K562 (cell line): ENCODE data around the gene ZGLP1. TPM values are rescaled to one million over a fixed set of nuclear protein-coding genes. Genes with fewer than 3 reads are reported as not detected.

Experiments used
- AFF4 ChIP-seq: sonication (generic); formaldehyde crosslinking; IDR thresholded peaks from 2 replicates; pipeline ENCODE4 v1.8.0; 2023; ENCODE audit warnings: mild to moderate bottlenecking, missing genetic modification reagents
- ARID3A ChIP-seq: IDR thresholded peaks from 2 replicates; pipeline ENCODE4 v1.6.1; 2012; ENCODE audit warnings: low read depth, low read length, improper control_type of control experiment, borderline replicate concordance
- BRD4 ChIP-seq: fragments of 200-600 bp; sonication (generic); IDR thresholded peaks from 2 replicates; pipeline ENCODE4 v1.6.1; 2017; ENCODE audit warnings: inconsistent platforms
- CBFA2T2 ChIP-seq: fragments of 450-650 bp; conservative IDR thresholded peaks from 2 replicates; pipeline ENCODE4 v1.6.1; 2017; ENCODE audit warnings: mild to moderate bottlenecking
- FOXA3 ChIP-seq, 2 experiments: fragments of 450-650 bp in 1 of 2; sonication (generic) in 1 of 2; formaldehyde crosslinking; IDR thresholded peaks in 1 of 2; conservative IDR thresholded peaks in 1 of 2; 2 replicates each; pipeline versions ENCODE4 v1.4.0 to v1.8.0; 2020 to 2022; ENCODE audit warnings: mild to moderate bottlenecking in 2 of 2, missing genetic modification reagents in 1 of 2
- KLF6 ChIP-seq: fragments of 250-450 bp; sonication (Bioruptor Pico); IDR thresholded peaks from 2 replicates; pipeline ENCODE4 v1.4.0; 2020; ENCODE audit warnings: mild to moderate bottlenecking, moderate library complexity, borderline replicate concordance
- MAFF ChIP-seq: IDR thresholded peaks from 2 replicates; pipeline ENCODE4 v1.6.1; 2012; ENCODE audit warnings: low read length, improper control_type of control experiment
- MBD2 ChIP-seq: sonication (generic); IDR thresholded peaks from 2 replicates; pipeline ENCODE4 v1.6.1; 2016; ENCODE audit warnings: low read depth, borderline replicate concordance
- NUFIP1 ChIP-seq: fragments of 450-650 bp; IDR thresholded peaks from 2 replicates; pipeline ENCODE4 v1.6.1; 2018; ENCODE audit not compliant: partially characterized antibody
- POLR3A ChIP-seq: IDR thresholded peaks from 2 replicates; pipeline ENCODE4 v1.6.1; 2011; ENCODE audit warnings: borderline replicate concordance, mild to moderate bottlenecking, moderate library complexity; ENCODE audit not compliant: insufficient read length, insufficient read depth; ENCODE audit errors: extremely low read depth
- RBBP5 ChIP-seq: fragments of 200-600 bp; sonication (generic); IDR thresholded peaks from 2 replicates; pipeline ENCODE4 v1.6.1; 2012; ENCODE audit warnings: borderline replicate concordance, mild to moderate bottlenecking, low read length, control low read depth, inconsistent platforms; ENCODE audit not compliant: insufficient read depth, poor library complexity, severe bottlenecking
- RFX5 ChIP-seq: IDR thresholded peaks from 2 replicates; pipeline ENCODE4 v1.6.1; 2011; ENCODE audit warnings: low read depth, mild to moderate bottlenecking, improper control_type of control experiment, low read length
- TGIF2 ChIP-seq: sonication (generic); formaldehyde crosslinking; IDR thresholded peaks from 2 replicates; pipeline ENCODE4 v1.8.1; 2022; ENCODE audit warnings: mild to moderate bottlenecking, missing genetic modification reagents, moderate library complexity
- THRA ChIP-seq: fragments of 450-650 bp; IDR thresholded peaks from 2 replicates; pipeline ENCODE4 v1.6.1; 2017; ENCODE audit warnings: mild to moderate bottlenecking, moderate library complexity
- ZFP30 ChIP-seq: fragments of 250-450 bp; sonication (Bioruptor Pico); IDR thresholded peaks from 2 replicates; pipeline ENCODE4 v1.8.0; 2022; ENCODE audit warnings: moderate library complexity, mild to moderate bottlenecking, inconsistent platforms, borderline replicate concordance
- ZNF133 ChIP-seq: fragments of 250-450 bp; sonication (Bioruptor Pico); IDR thresholded peaks from 2 replicates; pipeline ENCODE4 v1.4.0; 2020; ENCODE audit warnings: mild to moderate bottlenecking
- ZNF165 ChIP-seq: fragments of 250-450 bp; sonication (Bioruptor Pico); IDR thresholded peaks from 2 replicates; pipeline ENCODE4 v1.4.0; 2020; ENCODE audit warnings: borderline replicate concordance
- ZNF184 ChIP-seq: sonication (generic); formaldehyde crosslinking; IDR thresholded peaks from 2 replicates; pipeline ENCODE4 v1.5.0; 2020; ENCODE audit warnings: missing genetic modification reagents
- ZZZ3 ChIP-seq: fragments of 450-650 bp; IDR thresholded peaks from 2 replicates; pipeline ENCODE4 v1.6.1; 2016; ENCODE audit warnings: antibody characterized with exemption, mild to moderate bottlenecking, moderate library complexity
- polyA plus RNA-seq, 8 experiments: library from polyadenylated mRNA; depleted of rRNA in 4 of 8; stranded (reverse) in 5 of 8; unstranded in 3 of 8; fragments of >200 nt; fragmentation: Nextera tagmentation in 2 of 8; fragmentation: Illumina TruSeq in 1 of 8; extraction: Ambion mirVana in 2 of 8; extraction: Trizol in 1 of 8; gene quantifications; 2 replicates each; pipeline versions ENCODE4 v1.2.1 to v1.2.3, GENCODE V29; 2011 to 2014; ENCODE audit warnings: inconsistent platforms in 1 of 8, missing spikeins in 1 of 8
- total RNA-seq, 7 experiments: library from RNA; depleted of rRNA in 6 of 7; stranded (reverse); fragments of >200 nt in 6 of 7; fragmentation: Illumina TruSeq in 2 of 7; extraction: Trizol in 2 of 7; gene quantifications; 2 replicates each; pipeline versions ENCODE4 v1.2.1 to v1.2.3, GENCODE V29; 2011 to 2021; ENCODE audit warnings: low replicate concordance in 1 of 7

ZGLP1 gene
- total and polyA plus RNA-seq, 9 of the 15 experiments (the other 6 are each of a cell fraction or from before 2014, with no cell fraction given): 0.24 to 4.5 (median 2.2) TPM

- no peak for TF ChIP-seq ZZZ3
- TF ChIP-seq ZNF165: no peak
- TF ChIP-seq MBD2: no peak; the same call in 1 of the 2 replicates
- TF ChIP-seq KLF6 (CRISPR knock-in tag): peak; percentile 22; the same call in 1 of the 2 replicates
- no peak for TF ChIP-seq ZNF184 (CRISPR knock-in tag)
- peak; percentile 28; the same call in 1 of the 2 replicates for TF ChIP-seq TGIF2 (CRISPR knock-in tag)
- 0 out of 2 replicates have a peak, but pooled peaks have one; percentile 29 for TF ChIP-seq AFF4
- TF ChIP-seq POLR3A: no peak
- peak; percentile 15; the same call in 1 of the 2 replicates for TF ChIP-seq BRD4
- TF ChIP-seq NUFIP1: no peak
- no peak for TF ChIP-seq ZFP30 (CRISPR knock-in tag)
- TF ChIP-seq FOXA3 (CRISPR knock-in tag; conservative IDR thresholded peaks at IDR 0.05 in 1 of 2, IDR thresholded peaks at IDR 0.05 in 1 of 2): 0 out of 4 replicates have a peak, but pooled peaks of 1 of the 2 experiments have one; percentile 37
- TF ChIP-seq CBFA2T2: peak; percentile 12; the same call in 1 of the 2 replicates
- TF ChIP-seq RBBP5: no peak
- no peak for TF ChIP-seq RFX5
- no peak for TF ChIP-seq ZNF133
- no peak for TF ChIP-seq ARID3A
- TF ChIP-seq THRA: no peak
- no peak for TF ChIP-seq MAFF
Measured at GRCh38 chr19:10270616-10271394, 38.8 kb downstream of the ZGLP1 start, which contains the start of gene ICAM1 (continued).
